ENCODE measurements around the gene SLIT3.
A peak's percentile ranks its signal among the peaks of the same experiment; 100 is the strongest.

The SLIT3 gene

DNA sequence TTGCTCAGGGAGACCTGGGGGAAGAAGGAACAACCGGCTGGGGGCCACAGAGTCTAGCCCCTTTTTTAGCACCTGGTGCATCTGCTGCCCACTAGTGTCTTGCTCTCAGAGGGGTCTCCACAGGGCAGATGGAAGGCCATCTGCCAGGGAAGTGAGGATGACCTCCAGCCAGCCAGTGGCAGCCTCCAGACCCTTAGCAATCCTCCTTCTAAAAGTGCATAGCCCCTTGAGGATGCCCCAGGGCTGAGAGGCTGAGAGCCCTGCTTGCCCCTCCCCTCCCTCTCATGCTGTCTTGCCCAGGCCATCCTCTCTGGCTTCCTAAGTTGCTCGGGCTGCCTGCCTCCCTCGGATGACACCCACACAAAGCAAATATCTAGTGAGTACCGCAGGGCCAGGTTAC is 640.2 kb downstream of the SLIT3 start:
- TF ChIP-seq ISL1 (CRISPR knock-in tag; IDR thresholded peaks at IDR 0.05) (no peak), GLIS3 (CRISPR knock-in tag; IDR thresholded peaks at IDR 0.05) (no peak), ARNTL (CRISPR knock-in tag; IDR thresholded peaks at IDR 0.05; ENCODE audit: borderline replicate concordance, low read depth) (no peak), BACH2 (CRISPR knock-in tag; IDR thresholded peaks at IDR 0.05; ENCODE audit: borderline replicate concordance) (no peak), ZFP3 (CRISPR knock-in tag; IDR thresholded peaks at IDR 0.05) (no peak), ZNF8 (CRISPR knock-in tag; IDR thresholded peaks at IDR 0.05) (no peak), CSDC2 (CRISPR knock-in tag; IDR thresholded peaks at IDR 0.05) (no peak), OSR1 (CRISPR knock-in tag; IDR thresholded peaks at IDR 0.05) (no peak), ESRRG (CRISPR knock-in tag; IDR thresholded peaks at IDR 0.05) (no peak), TOX (CRISPR knock-in tag; IDR thresholded peaks at IDR 0.05; ENCODE audit: borderline replicate concordance) (no peak), ZNF70 (CRISPR knock-in tag; IDR thresholded peaks at IDR 0.05) (no peak), ZFP30 (CRISPR knock-in tag; IDR thresholded peaks at IDR 0.05) (no peak)
- TF ChIP-seq, protein P1, sequence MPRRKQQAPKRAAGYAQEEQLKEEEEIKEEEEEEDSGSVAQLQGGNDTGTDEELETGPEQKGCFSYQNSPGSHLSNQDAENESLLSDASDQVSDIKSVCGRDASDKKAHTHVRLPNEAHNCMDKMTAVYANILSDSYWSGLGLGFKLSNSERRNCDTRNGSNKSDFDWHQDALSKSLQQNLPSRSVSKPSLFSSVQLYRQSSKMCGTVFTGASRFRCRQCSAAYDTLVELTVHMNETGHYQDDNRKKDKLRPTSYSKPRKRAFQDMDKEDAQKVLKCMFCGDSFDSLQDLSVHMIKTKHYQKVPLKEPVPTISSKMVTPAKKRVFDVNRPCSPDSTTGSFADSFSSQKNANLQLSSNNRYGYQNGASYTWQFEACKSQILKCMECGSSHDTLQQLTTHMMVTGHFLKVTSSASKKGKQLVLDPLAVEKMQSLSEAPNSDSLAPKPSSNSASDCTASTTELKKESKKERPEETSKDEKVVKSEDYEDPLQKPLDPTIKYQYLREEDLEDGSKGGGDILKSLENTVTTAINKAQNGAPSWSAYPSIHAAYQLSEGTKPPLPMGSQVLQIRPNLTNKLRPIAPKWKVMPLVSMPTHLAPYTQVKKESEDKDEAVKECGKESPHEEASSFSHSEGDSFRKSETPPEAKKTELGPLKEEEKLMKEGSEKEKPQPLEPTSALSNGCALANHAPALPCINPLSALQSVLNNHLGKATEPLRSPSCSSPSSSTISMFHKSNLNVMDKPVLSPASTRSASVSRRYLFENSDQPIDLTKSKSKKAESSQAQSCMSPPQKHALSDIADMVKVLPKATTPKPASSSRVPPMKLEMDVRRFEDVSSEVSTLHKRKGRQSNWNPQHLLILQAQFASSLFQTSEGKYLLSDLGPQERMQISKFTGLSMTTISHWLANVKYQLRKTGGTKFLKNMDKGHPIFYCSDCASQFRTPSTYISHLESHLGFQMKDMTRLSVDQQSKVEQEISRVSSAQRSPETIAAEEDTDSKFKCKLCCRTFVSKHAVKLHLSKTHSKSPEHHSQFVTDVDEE (CRISPR knock-in tag; IDR thresholded peaks at IDR 0.05) = no peak
- ATAC-seq = no peak

DNA sequence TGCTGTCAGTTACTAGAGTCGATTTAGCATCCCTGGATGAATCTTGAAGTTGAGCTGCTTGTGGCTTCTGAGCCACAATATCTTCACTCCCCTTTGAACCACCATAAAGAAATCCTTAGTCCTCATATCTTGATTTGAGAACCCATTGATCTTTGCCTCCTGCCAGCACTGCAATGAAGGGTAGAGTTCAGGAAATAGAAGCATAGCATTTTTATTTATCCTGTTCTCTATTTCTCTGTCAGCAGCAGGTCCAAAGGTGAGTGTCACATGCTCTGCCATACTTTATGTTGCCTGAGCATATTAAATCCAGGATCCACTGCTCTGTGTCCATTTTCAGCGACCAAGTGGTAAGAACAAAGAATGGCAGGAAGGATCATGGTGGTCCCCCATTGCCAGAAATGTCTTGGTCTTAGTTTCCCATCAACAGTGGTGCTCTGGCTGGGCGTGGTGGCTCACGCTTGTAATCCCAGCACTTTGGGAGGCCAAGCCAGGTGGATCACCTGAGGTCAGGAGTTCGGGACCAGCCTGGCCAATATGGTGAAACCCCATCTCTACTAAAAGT is 641.6 kb downstream of the SLIT3 start:
- no peak for TF ChIP-seq BACH2 (CRISPR knock-in tag; IDR thresholded peaks at IDR 0.05; ENCODE audit: borderline replicate concordance)
- no peak for TF ChIP-seq TCF4 (CRISPR knock-in tag; IDR thresholded peaks at IDR 0.05; ENCODE audit: borderline replicate concordance)
- TF ChIP-seq CSDC2 (CRISPR knock-in tag; IDR thresholded peaks at IDR 0.05) = no peak
- ATAC-seq = no peak

DNA sequence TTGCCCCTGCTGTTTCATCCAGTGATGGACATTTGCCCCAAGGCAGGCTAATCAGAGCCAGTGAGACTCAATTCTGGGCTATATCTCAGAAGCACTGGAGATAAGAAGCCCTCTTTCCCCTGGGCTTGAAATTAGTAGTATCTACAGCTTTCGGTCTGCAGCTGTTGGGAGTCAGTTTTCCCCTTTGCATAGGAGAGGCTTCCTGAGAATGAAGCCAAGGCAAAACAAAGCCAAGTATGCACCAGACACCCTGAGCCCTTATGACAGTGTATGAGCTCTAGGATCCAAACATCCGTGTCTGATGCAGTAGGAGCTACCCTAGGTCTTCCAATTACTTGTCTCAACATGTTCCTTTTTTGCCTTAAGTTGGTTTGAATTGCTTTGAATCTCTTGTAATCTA is 642.5 kb downstream of the SLIT3 start:
- TF ChIP-seq TOX (CRISPR knock-in tag; IDR thresholded peaks at IDR 0.05; ENCODE audit: borderline replicate concordance) (no peak), TCF4 (CRISPR knock-in tag; IDR thresholded peaks at IDR 0.05; ENCODE audit: borderline replicate concordance) (0 out of 2 replicates have a peak, but pooled peaks have one; percentile 22)
- no peak for ATAC-seq

DNA sequence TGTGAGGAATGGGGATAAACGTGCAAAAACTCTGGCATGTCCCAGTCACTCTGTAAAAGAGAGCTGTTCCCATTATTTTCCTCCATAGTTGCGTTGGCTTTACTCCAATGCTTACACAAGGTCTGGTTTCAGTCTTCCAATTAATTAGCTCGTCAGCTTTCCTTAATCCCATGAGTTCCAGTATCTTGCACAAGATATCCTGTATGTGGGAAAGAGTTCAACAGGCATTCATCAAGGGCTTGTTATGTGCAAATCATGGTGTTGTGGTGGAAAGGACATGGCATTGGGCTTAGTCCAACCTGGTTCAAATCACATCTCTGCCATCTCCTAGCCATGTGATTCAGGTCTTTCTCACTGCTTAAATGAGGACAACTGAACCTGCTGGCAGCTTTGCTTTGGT is 644.3 kb downstream of the SLIT3 start:
- TF ChIP-seq CSDC2 (CRISPR knock-in tag; IDR thresholded peaks at IDR 0.05) (peak; percentile 69; the same call in 1 of the 2 replicates), ZC3H10 (CRISPR knock-in tag; IDR thresholded peaks at IDR 0.05) (no peak), SNAI2 (CRISPR knock-in tag; IDR thresholded peaks at IDR 0.05) (peak; percentile 38; the same call in 1 of the 2 replicates), GLIS3 (CRISPR knock-in tag; IDR thresholded peaks at IDR 0.05) (0 out of 2 replicates have a peak, but pooled peaks have one; percentile 73), TCF4 (CRISPR knock-in tag; IDR thresholded peaks at IDR 0.05; ENCODE audit: borderline replicate concordance) (peak; percentile 80), PPARA (CRISPR knock-in tag; IDR thresholded peaks at IDR 0.05; ENCODE audit: borderline replicate concordance) (no peak), ZFP30 (CRISPR knock-in tag; IDR thresholded peaks at IDR 0.05) (peak; percentile 43; the same call in 1 of the 2 replicates), ZFP3 (CRISPR knock-in tag; IDR thresholded peaks at IDR 0.05) (no peak; the same call in 1 of the 2 replicates), ARNTL (CRISPR knock-in tag; IDR thresholded peaks at IDR 0.05; ENCODE audit: borderline replicate concordance, low read depth) (no peak), ISL1 (CRISPR knock-in tag; IDR thresholded peaks at IDR 0.05) (peak; percentile 83), ZNF565 (CRISPR knock-in tag; conservative IDR thresholded peaks at IDR 0.05; ENCODE audit: low read depth) (0 out of 2 replicates have a peak, but pooled peaks have one; percentile 73), OSR1 (CRISPR knock-in tag; IDR thresholded peaks at IDR 0.05) (no peak), ZNF8 (CRISPR knock-in tag; IDR thresholded peaks at IDR 0.05) (peak; percentile 69; the same call in 1 of the 2 replicates)
- TF ChIP-seq, protein P1 (CRISPR knock-in tag; IDR thresholded peaks at IDR 0.05) = peak; percentile 83; the same call in 1 of the 2 replicates
- TF ChIP-seq, protein P2, sequence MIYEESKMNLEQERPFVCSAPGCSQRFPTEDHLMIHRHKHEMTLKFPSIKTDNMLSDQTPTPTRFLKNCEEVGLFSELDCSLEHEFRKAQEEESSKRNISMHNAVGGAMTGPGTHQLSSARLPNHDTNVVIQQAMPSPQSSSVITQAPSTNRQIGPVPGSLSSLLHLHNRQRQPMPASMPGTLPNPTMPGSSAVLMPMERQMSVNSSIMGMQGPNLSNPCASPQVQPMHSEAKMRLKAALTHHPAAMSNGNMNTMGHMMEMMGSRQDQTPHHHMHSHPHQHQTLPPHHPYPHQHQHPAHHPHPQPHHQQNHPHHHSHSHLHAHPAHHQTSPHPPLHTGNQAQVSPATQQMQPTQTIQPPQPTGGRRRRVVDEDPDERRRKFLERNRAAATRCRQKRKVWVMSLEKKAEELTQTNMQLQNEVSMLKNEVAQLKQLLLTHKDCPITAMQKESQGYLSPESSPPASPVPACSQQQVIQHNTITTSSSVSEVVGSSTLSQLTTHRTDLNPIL (CRISPR knock-in tag; IDR thresholded peaks at IDR 0.05; ENCODE audit: low read depth) = no peak
- ATAC-seq = no peak; the same call in 2 of the 3 replicates

Measured in SK-N-SH treated with all-trans-retinoic acid at 6 μM for 48 hours (cell line).